ENCODE results near the gene BCL6B. TPM values are rescaled to one million over a fixed set of nuclear protein-coding genes. Genes with fewer than 3 reads are reported as not detected.

The BCL6B gene
- total RNA-seq, 1 donor = not detected

DNA sequence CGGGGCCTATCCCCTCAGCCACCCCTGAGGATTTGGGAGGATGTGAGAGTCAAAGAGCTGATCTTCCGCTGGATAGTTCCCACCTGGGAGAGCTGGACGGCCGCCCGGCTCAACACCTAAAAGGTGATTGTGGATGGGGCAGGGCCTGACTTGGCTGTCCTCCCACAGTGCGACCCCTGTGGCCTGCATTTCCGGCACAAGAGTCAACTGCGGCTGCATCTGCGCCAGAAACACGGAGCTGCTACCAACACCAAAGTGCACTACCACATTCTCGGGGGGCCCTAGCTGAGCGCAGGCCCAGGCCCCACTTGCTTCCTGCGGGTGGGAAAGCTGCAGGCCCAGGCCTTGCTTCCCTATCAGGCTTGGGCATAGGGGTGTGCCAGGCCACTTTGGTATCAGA is 4.5 kb downstream of the BCL6B start:
- H3K4me3 ChIP-seq (ENCODE audit: low read depth, low read length) = no peak overlapping the region
- DNase-seq (ENCODE audit: low read depth) = no peak
- TF ChIP-seq, protein P1, sequence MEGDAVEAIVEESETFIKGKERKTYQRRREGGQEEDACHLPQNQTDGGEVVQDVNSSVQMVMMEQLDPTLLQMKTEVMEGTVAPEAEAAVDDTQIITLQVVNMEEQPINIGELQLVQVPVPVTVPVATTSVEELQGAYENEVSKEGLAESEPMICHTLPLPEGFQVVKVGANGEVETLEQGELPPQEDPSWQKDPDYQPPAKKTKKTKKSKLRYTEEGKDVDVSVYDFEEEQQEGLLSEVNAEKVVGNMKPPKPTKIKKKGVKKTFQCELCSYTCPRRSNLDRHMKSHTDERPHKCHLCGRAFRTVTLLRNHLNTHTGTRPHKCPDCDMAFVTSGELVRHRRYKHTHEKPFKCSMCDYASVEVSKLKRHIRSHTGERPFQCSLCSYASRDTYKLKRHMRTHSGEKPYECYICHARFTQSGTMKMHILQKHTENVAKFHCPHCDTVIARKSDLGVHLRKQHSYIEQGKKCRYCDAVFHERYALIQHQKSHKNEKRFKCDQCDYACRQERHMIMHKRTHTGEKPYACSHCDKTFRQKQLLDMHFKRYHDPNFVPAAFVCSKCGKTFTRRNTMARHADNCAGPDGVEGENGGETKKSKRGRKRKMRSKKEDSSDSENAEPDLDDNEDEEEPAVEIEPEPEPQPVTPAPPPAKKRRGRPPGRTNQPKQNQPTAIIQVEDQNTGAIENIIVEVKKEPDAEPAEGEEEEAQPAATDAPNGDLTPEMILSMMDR (IDR thresholded peaks at IDR 0.05; ENCODE audit: insufficient read depth, low read depth, low read length) = no peak

DNA sequence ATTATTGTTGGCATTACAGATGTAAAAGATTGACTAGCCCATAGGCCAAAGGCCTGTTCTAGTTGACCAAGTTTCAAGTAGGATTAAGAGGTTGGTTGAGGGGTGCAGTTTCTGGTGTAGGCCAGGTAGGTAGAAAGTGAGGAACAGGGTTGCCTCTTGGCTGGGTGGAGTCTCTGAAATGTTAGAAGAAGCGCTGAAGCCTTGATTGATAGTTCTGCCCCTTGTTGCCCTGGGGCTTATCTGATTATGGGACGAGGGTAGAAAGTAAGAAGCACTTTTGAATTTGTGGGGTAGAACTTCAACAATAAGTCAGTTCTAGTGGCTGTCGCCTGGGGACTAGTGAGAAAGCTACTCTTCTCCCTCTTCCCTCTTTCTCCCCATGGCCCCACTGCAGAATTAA is 6.2 kb downstream of the BCL6B start:
- TF ChIP-seq, protein P1 (IDR thresholded peaks at IDR 0.05; ENCODE audit: insufficient read depth, low read depth, low read length) = no peak
- no peak overlapping the region for H3K4me3 ChIP-seq (ENCODE audit: low read depth, low read length)
- no peak for DNase-seq (ENCODE audit: low read depth)

DNA sequence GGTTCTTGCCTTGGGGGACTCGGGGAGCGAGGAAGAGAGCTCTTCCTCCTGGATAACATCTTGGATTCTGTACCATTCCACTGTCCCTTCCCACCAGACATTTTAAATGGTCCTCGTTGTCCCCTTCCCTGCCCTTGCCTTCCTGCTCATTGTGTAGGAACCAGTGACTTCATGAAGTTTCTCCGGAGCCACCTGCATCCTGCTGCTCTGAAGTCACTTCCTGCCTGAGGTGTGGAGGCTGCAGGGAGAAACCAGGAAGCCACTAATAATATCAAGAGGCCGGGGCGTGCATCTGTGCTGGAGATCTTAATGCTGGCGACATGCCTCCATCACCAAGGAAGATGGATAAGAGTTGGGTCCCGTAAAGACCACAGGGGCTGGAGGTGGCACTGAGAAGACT is 6.8 kb downstream of the BCL6B start:
- H3K4me3 ChIP-seq (ENCODE audit: low read depth, low read length) = no peak overlapping the region
- TF ChIP-seq, protein P1 (IDR thresholded peaks at IDR 0.05; ENCODE audit: insufficient read depth, low read depth, low read length) = no peak

DNA sequence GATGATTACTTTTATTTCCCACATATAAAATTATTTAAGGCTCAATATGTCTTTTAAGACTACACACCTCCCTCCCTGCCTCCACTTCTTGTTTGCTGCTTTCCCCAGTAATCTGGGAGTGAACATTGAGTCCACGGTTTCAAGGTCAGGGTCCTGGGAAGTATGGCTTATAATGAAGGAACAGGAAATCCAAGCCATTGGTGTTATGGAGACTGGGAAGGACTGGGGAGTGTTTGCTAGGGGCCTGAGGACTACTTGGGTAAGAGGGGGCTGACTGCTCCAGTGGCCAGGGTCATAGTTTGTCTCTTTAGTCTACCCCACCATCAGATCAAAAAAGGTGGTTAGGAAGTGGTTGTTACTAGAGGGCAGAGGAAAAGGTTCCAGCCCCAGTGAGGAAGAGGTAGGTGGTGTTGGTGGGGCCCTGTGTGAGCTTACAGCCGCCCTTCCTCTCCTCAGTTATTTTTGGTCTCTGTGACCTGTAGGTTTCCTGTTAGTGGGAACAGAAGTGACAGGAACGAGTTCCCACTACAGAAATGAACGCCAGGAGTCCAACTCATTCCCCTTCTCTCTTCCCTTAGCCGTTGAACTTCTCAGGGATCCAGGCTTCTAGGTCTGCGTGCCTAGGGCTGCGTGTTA is 12.2 kb downstream of the BCL6B start:
- no peak for DNase-seq (ENCODE audit: low read depth)
- H3K4me3 ChIP-seq (ENCODE audit: low read depth, low read length) = peak overlapping the region; percentile 84
- TF ChIP-seq, protein P1 (IDR thresholded peaks at IDR 0.05; ENCODE audit: insufficient read depth, low read depth, low read length) = no peak

More for the DNA sequence above, 6.8 kb downstream of the BCL6B start:
- DNase-seq (ENCODE audit: low read depth) = no peak

DNA sequence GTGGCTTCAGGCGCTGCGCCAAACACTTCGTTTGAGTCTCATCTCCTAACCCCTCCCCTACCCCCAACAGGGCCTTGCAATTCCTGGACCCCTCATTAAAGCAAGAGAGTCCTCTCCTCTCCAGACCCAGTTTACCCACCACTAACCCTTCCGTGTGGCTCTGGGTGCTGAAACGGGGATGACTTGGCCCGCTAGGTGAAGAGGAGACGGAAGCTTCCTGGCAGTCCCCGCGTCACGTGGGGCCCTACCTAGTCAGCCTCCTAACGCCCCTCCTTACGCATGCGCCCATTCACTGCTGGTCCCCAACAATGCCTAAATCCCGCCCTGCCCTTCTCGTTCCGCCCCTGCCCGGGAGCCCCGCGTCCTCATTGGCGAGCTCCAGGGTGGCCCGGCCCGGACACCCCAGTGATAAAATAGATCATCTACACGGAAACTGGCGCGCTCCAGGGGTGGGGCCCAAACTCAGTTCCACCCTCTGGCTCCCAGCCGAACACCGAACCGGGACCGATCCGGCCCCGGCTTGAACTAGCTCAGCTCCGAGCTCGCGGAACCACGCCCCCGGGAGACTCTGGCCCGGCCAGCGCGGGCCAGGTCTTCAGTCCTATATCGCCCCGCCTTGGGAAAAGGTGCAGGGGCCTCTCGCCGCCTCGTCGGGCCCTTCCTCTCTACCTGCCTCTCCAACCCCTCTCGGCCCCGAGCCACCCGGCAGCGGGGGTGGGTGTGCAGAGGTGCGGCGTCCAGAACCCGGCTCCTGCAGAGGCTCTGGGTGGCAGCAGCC is 12.9 kb downstream of the BCL6B start, which contains the start of gene SLC16A13:
Gene SLC16A13 (plus strand): TSS at position 425 of the 778 bp plus-strand sequence. CDS start 368 bp downstream, outside the sequence.
- peak within 1 kb of the TSS; percentile 84 for H3K4me3 ChIP-seq (ENCODE audit: low read depth, low read length)
- DNase-seq (ENCODE audit: low read depth) = peak; percentile 93
- TF ChIP-seq, protein P1 (IDR thresholded peaks at IDR 0.05; ENCODE audit: insufficient read depth, low read depth, low read length) = no peak

DNA sequence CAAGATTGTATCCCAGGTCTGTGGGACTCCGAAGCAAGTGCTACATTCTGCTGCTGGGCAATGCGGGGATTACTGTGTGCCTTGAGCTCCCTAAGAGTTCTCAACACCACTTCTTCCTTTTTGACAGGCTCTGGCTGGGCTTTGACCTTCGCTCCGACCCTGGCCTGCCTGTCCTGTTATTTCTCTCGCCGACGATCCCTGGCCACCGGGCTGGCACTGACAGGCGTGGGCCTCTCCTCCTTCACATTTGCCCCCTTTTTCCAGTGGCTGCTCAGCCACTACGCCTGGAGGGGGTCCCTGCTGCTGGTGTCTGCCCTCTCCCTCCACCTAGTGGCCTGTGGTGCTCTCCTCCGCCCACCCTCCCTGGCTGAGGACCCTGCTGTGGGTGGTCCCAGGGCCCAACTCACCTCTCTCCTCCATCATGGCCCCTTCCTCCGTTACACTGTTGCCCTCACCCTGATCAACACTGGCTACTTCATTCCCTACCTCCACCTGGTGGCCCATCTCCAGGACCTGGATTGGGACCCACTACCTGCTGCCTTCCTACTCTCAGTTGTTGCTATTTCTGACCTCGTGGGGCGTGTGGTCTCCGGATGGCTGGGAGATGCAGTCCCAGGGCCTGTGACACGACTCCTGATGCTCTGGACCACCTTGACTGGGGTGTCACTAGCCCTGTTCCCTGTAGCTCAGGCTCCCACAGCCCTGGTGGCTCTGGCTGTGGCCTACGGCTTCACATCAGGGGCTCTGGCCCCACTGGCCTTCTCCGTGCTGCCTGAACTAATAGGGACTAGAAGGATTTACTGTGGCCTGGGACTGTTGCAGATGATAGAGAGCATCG is 15.4 kb downstream of the BCL6B start:
- DNase-seq (ENCODE audit: low read depth) = no peak

More for the DNA sequence above, 15.4 kb downstream of the BCL6B start:
- no peak overlapping the region for H3K4me3 ChIP-seq (ENCODE audit: low read depth, low read length)
- TF ChIP-seq, protein P1 (IDR thresholded peaks at IDR 0.05; ENCODE audit: insufficient read depth, low read depth, low read length) = no peak

Data from fibroblast of villous mesenchyme (primary cell).